ENCODE data around the gene HEY2.
"Not testable (repeated sequence)": the region's sequence is repeated elsewhere in the genome, so short reads cannot be mapped to it uniquely, and the experiment has no call there.

HEY2 gene

DNA sequence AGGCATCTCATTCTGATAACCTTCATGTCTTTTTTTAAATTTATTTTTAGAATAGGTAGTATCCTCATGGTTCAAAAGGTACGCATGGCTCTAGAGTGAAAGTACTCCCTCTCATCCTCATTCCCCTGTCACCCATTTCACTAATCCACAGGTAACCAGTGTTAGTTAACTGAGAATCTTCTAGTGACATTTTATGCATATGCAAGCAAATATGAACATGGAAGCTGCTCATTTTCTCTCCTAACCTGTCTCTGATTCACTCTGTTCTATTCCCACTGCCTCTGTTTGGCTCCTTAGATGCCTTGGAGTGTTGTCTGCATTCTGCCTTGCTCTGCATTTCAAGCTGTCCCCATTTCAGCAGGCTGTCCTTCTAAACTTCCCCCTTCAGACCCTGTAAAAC lies 45.9 kb downstream of the HEY2 start:
- no peak for DNase-seq (ENCODE audit: low read depth in 2 of 2)

DNA sequence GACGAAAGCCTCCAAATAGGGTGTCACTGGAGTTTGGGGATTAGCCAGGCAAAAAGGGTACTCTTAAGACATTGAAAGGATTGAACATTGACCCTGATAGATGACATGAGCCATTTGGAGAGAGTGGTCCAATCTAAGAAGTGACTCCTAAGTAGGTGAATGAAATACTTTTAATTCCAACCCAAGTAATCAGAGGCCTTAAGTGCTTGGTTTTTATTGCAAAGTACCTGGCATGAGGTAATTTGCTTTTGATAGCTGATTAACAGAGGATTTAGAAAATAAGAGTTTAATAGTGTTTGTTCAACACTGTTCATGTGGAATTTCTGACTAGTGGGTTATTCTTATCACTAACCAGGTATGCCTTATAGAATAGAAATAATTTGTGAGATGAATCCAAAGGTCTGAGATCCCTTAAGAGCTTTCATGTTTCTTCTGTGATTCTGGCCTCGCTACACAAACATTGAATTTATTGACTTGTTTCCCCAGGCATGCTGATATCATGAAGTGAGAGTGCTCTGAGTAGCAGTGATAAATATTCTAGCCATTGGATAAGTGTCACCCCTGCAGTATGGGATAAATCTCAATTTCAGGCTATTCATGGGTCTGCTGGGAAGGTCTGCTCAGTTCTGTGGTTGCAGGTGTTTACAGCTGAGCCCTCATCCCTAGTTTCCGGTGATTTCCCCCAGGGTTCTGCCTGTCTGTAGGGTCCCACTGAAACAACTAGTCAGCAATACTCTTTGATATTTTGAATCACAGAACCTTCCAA lies 47.9 kb downstream of the HEY2 start:
- no peak for DNase-seq (ENCODE audit: low read depth in 2 of 2)

DNA sequence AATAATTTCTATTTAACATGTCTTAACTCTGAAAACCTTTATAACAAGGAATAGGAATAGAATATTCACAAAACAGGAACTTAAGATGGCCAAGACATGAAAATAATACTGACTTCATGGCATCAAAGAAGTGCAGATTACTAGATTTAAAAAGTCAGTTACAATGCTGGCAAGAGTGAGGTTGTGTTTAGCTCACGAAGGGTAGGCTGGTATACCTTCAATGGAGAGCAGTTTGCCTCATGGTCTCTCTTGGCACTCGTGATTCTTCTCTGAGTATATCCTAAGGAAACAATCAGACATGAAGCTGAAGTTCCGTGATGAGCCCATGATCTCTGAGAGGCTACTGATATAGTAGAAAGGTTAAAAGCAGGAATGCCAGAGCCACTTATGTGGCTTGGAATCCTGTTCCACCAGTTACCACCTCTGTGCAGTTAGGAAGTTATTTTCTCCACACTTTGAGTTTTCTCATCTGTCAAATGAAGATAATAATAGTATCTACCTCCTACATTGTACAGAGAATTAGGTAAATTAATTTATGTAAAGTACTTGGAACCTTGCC lies 48.5 kb downstream of the HEY2 start:
- DNase-seq (ENCODE audit: low read depth in 2 of 2) = no peak

DNA sequence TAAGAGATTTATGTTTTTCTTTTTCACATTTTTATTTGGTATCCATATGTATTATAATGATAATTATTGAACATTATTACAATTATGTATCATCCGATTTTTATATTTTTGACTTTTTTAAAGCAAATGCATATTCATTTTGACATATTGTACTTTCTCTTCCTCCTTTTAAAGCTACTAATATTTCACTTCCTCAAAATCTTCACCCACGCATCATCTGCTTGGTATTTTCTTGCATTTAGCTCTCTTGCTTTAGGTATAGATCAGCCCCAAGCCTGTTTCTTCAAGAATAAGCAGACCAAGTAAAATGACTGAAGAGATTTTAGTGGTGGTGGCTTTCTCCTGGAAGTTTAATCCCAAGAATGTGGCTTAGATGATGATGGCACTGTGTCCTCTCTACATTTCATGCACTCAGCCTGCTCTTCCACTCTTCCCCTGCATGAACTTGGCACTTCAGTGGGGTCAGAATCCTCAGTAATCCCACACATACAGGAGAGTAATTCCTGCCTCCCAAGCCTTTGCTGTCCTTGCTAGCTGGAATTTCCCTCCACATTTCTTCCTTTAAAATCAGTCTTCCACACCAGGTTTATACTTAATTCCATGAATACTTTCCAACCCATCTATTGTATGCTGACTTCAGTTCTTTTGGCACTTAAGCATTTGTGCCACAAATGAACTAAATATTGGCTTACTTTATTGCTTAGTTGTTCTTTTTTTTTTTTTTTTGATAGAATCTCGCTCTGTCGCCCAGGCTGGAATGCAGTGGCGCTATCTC lies 49.5 kb downstream of the HEY2 start:
- no peak for DNase-seq (ENCODE audit: low read depth in 2 of 2)

DNA sequence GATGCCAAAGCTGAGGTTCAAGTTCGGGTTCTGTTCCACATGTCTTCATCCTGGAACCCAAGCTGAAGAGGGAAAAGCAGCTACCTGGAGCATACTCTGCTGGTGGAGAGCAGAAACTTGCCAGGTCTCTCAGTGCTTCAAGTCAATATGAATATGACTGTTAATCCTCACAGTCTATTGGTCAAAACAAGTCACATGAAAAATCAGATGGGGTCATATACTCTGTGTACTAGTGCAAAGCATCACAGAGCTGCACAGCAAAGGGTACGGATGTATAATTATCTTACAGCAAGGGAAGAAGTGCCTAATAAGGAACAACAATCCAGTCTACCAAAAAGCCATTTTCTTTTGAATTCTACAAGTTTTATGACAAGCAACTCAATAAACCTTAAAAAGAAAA lies 53.0 kb downstream of the HEY2 start:
- DNase-seq (ENCODE audit: low read depth in 2 of 2) = no peak

DNA sequence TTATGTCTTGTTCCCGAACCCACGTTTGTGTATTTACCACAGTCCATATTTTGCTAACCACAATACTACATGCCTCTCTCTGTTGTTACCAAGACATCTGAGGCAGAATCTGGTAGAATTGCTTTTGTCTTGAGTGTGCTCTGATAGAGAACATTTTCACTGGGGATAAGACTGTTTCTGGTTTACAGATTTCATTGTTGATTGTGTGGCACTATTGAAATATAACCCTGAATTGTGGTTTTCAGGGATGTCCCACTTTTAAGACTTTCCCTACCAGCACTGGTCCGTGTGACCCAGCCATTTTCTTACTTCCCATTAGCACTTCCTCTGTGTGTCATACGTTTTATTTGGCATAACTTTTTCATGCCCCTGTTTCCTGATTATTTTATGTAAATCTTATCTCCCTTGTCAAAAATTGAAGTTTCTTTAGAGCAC lies 53.5 kb downstream of the HEY2 start:
- DNase-seq (ENCODE audit: low read depth in 2 of 2) = no peak

DNA sequence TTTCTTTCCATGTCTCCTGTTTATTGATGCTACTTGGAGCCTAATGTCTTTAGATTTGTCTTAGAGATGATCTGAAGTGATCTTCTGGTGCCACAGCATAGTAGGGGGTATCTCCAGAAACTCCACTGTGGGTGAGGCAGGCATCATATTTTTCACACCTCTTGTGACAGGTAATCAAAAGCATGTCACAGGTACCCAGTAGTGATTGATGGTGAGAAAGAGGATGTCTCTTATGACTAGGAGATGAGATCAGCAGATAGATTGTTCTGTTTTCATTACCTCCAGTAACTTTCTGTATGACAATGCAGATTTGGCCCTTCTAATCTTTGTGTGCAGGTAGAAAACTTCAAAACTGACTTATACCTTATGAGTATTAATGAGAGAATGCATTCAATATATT lies 54.8 kb downstream of the HEY2 start:
- no peak for DNase-seq (ENCODE audit: low read depth in 2 of 2)

DNA sequence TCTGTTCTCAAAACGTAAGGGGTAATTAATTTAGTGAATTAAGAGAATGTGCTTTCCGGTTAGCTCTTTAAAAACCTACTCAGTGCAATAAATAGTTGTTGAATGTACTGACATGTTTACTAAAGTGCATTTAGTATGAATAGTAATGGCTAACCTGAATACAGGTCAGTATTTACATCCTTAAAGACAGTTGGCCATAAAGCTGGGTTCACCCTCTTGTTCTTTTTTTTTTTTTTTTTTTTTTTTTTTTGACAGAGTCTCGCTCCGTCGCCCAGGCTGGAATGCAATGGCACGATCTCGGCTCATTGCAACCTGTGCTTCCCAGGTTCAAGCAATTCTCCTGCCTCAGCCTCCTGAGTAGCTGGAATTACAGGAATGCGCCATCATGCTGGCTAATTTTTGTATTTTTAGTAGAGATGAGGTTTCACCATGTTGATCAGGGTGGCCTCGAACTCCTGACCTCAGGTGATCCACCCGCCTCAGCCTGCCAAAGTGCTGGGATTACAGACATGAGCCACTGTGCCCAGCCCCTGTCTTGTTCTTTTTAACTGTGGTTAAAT lies 55.5 kb downstream of the HEY2 start:
- DNase-seq (ENCODE audit: low read depth in 2 of 2) = not testable (repeated sequence)

DNA sequence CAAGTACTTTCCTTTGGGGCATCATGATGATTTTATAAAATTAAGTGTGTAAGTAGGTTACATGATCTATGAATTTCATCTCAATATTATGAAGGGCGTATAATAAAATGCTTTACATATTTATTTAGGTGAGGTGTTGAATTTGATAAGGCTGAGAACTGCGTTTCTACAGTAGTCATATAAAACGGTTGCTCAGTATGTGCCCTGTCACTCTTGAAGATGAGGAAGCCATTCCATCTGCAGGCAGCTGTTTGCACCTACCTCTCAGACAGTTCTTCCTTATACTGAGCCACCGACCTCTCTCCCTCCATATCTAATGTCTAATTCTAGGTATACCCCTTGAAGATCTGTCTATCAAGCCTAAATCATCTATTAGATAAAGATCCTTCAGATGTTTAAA lies 57.4 kb downstream of the HEY2 start:
- no peak for DNase-seq (ENCODE audit: low read depth in 2 of 2)

DNA sequence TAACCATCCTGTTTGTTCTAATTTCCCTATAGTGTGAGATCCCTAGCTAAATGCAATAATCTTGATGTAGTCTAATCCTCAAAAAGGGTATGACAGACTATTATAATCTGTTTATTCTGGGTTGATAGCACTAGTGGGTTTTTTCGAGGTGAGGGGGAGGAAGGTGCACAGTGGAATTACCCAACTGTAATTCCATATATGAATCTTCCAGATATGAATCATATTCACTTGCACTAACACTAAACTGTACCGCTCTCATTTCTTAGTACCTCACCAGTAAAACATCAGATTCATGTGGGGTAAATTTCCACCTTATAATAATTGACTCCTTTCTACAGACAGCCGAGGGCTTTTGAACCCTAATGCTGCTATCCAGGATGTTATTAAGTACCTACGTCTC lies 57.9 kb downstream of the HEY2 start:
- DNase-seq (ENCODE audit: low read depth in 2 of 2) = no peak

DNA sequence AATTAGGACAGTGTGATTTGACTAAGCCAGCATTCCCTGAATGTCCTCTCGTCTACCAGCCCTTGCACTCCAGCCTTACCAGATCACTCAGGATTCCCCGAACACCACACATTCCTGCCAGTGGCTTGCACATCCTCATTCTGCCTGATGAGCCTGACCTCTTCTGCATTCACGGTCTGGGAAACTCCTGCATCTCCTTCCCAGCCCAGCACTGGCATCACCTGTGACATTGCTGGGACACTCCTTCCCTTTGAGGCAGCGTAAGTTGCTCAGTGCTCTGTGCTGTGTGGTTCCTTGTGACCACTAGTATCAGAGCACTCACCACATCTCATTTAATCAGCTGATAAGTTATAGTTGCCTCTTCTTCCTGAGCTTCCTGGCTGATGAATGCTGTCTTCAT lies 58.6 kb downstream of the HEY2 start:
- DNase-seq (ENCODE audit: low read depth in 2 of 2) = no peak

DNA sequence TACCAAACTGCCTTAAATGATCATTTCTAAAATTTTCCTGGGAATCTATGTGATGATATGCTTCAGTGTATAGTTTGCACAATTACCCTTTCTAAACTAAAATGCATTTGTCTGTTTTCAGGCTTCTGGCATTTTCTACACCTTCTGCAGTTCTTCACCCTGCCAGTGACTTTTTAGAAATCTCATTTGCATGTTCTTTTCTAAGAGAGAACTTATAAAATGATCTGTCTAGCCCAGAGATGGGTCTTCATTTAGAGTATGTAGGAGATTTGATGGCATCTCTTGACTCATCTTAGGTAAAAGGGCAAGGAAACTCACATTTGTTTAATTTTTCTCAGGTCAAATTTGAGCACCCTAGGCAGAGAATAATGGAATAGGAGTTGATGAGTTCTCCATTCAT lies 59.2 kb downstream of the HEY2 start:
- DNase-seq (ENCODE audit: low read depth in 2 of 2) = no peak

DNA sequence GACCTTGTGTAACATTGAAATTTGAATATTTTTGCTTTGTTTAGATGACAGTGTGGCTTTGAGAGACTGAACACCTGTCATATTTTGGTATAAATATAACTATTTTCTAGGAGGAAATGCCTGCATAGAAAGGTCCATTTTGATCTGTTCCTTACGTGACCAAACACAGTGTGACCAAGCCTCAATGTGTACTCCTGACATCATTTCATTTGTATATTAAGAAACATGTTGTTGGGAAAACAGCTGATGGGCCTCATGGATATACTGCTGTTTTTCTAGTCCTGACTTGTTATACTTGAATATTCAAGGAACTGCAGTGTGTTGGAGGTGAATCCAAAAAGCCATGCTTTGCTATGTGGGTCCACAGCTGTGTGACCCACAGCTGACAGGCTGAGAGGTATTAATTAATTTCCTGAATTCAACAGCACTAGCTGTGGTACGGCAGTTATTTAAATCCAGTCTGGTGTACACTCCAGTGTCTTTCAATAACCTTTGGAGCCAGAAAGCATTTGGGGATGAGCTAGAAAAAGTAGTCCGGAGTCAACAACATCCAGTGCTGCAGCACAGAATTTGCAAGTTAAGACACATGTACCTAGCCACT lies 60.2 kb downstream of the HEY2 start:
- DNase-seq (ENCODE audit: low read depth in 2 of 2) = no peak

DNA sequence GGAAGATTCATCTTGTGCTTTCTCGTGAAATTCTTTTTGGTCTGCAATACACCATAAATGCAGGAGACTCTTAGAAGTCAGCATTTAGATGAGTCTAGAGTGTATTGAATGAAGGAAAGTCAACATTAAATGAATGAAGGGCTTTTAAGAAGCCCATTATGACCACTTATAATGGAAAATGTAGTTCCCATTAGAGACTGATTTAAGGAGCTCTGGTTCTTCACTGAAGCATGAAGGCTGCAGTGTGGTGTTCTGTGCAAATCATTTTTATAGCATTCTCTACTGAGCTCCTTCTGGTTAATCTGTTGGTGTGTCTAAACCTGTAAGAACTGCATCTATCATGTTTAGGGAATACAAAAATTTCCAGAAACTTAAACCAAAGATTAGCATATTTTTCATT lies 61.0 kb downstream of the HEY2 start:
- DNase-seq (ENCODE audit: low read depth in 2 of 2) = no peak

Data from fibroblast of skin of left quadriceps (primary cell).